GM21529 (cell line): ENCODE measurements around the gene SRMS.
"Not testable (repeated sequence)": the region's sequence is repeated elsewhere in the genome, so short reads cannot be mapped to it uniquely, and the experiment has no call there.

Experiments
- ATAC-seq: cut with Tn5 transposase; IDR thresholded peaks from one replicate; pipeline ENCODE4 v1.9.1; 2021; ENCODE audit not compliant: unreplicated experiment

The SRMS gene

GRCh38 chr20:63579017-63579694 is 31.6 kb upstream of the SRMS start:
- no peak for ATAC-seq

- ATAC-seq, result no peak
Observed at GRCh38 chr20:63578224-63579016, 30.9 kb upstream of the SRMS start.

- ATAC-seq, result no peak
Observed at GRCh38 chr20:63577317-63577894, 29.9 kb upstream of the SRMS start.

- ATAC-seq, result no peak
Observed at GRCh38 chr20:63576311-63576710, 28.8 kb upstream of the SRMS start.

- ATAC-seq, result no peak
Observed at GRCh38 chr20:63574829-63575743, 27.5 kb upstream of the SRMS start.

GRCh38 chr20:63574156-63574828 is 26.7 kb upstream of the SRMS start, which contains the start of gene HELZ2:
TSS of gene HELZ2 (minus strand) at chr20:63574239. CDS start at chr20:63572385, 1,854 bp downstream.
- ATAC-seq, result peak; percentile 75

- ATAC-seq, result no peak
Observed at GRCh38 chr20:63573647-63574131, 26.1 kb upstream of the SRMS start.

GRCh38 chr20:63572788-63573646 is 25.5 kb upstream of the SRMS start:
- ATAC-seq, result no peak

GRCh38 chr20:63572071-63572787 is 24.7 kb upstream of the SRMS start:
- ATAC-seq, result no peak

- ATAC-seq, result not testable (repeated sequence)
Observed at GRCh38 chr20:63571087-63571478, 23.5 kb upstream of the SRMS start.

GRCh38 chr20:63570281-63571086 is 22.9 kb upstream of the SRMS start:
- ATAC-seq, result no peak

- peak; percentile 3 for ATAC-seq
Observed at GRCh38 chr20:63568986-63569949, 21.7 kb upstream of the SRMS start.

- peak; percentile 15 for ATAC-seq
Observed at GRCh38 chr20:63568170-63568981, 20.8 kb upstream of the SRMS start.

GRCh38 chr20:63567386-63568169 is 20.0 kb upstream of the SRMS start:
- ATAC-seq, result peak; percentile 76

- ATAC-seq, result no peak
Observed at GRCh38 chr20:63567136-63567385, 19.5 kb upstream of the SRMS start.
